GM19397 (cell line): ENCODE data around the gene CYB5D1.
A peak's percentile ranks its signal among the peaks of the same experiment; 100 is the strongest.

ENCODE experiments used
- ATAC-seq: cut with Tn5 transposase; IDR thresholded peaks from one replicate; pipeline ENCODE4 v1.9.1; 2021; ENCODE audit warnings: mild to moderate bottlenecking, moderate library complexity; ENCODE audit not compliant: unreplicated experiment

CYB5D1 gene

GRCh38 chr17:7883781-7884386 is 26.1 kb downstream of the CYB5D1 start:
- no peak for ATAC-seq

DNA sequence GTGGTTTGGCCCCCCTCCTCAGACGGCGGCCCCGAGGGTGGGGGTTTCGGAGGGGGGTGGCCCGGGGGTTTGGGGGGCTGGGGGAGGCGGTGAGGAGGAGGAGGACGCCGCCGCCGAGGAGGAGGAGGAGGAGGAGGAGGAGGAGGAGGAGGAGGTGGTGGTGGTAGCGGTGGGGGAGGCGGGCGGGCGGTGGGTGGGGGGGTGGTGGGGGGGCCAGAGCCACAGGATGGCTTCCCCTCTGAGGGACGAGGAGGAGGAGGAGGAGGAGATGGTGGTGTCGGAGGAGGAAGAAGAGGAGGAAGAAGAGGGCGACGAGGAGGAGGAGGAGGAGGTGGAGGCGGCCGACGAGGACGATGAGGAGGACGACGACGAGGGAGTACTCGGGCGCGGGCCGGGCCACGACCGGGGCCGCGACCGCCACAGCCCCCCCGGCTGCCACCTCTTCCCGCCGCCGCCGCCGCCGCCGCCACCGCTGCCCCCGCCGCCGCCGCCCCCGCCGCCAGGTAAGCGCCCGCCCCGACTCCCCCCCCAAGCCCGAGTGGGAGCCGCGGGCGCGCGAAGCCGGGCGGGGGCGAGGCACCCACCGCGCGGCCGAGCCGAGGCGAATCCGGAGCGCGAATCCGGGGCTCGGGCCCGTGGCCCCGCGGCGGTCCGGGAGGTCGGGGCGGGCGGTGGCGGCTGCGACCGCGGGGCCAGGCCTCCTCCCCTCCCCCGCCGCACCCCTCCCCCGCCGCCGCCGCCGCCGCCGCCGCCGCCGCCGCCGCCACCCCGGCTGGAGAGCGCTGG is 27.0 kb downstream of the CYB5D1 start:
- peak; percentile 6 for ATAC-seq

DNA sequence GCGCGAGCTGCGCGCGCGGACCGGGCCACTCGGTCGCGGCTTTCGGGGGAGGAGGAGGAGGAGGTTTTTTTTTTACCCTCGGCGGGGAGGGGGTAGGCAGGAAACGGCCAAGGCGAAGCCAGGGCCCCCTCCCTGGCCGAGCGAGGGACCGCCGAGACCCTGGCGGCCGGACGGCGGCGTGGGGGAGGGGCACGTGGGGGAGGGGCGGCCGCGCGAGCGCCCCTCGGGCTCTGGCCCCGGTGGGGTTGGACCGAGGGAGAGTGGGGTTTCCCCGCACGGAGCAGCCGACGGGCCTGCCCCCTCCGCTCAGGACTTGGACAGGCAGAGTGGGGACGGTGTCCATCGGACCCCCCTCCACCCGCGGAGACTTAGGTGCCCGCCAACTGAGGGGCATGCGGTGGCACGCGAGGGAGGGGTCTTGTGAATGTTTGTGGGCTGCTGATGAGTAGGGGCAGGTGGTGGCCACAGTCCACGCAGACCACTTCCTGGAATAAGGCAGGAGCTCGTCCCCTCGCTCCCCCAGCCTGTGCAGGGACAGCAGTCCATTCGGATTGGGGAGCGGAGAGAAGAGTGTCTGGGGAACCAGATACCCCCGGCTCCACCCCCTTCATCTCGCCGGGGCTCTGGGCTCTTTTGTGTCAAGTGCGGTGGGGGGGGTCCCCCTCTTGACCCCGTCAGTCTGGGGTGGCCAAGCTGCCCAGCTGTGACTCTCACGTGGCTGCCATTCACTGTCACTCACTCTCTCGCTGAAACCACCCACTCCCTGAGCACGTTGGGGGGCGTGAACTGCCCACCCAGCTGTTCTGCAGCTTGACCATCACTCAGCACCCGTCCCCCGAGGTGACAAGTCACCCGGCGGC is 27.8 kb downstream of the CYB5D1 start:
- ATAC-seq, result peak; percentile 31

DNA sequence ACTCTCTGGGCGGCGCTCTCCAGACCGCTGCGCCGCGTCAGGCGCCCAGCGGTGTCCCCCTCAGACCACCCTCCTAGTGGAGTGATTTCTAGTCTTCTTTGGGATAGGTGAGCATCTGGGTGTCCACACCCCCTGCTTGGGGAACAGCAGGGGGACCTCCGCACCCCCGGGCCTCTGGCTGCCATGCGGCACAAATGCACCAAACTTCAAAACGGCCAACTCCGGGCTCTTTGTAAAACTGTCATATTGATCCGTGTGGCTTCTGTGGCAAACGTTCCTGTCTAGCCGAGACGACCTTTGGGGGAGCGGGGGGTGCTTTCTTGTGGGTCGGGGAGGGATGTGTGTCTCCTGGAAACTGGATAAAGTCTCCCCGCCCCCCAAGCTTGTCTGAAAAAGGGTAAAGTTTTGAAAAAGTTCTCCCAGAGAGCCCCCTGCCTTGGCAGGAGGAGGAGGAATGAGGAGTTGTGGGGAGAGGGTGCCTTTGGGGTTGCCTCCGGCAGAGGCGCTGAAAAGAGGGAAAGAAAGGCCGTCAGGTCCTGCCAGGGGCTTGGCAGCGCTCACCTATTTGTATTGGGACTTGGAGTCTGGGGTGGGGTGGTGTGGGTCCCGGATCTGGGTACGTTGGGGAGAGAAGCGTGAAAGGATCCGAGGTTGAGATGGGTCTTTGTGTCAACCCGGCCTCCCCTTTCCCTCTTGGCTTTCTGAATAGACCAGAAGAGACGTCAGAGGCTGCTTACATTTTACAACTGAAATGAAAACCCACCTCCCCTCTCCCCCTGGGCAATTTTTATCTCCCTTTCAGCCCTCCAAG is 28.6 kb downstream of the CYB5D1 start:
- ATAC-seq, result no peak

GRCh38 chr17:7887038-7887481 is 29.3 kb downstream of the CYB5D1 start:
- no peak for ATAC-seq

GRCh38 chr17:7887482-7888183 is 29.8 kb downstream of the CYB5D1 start:
- ATAC-seq, result peak; percentile 45

DNA sequence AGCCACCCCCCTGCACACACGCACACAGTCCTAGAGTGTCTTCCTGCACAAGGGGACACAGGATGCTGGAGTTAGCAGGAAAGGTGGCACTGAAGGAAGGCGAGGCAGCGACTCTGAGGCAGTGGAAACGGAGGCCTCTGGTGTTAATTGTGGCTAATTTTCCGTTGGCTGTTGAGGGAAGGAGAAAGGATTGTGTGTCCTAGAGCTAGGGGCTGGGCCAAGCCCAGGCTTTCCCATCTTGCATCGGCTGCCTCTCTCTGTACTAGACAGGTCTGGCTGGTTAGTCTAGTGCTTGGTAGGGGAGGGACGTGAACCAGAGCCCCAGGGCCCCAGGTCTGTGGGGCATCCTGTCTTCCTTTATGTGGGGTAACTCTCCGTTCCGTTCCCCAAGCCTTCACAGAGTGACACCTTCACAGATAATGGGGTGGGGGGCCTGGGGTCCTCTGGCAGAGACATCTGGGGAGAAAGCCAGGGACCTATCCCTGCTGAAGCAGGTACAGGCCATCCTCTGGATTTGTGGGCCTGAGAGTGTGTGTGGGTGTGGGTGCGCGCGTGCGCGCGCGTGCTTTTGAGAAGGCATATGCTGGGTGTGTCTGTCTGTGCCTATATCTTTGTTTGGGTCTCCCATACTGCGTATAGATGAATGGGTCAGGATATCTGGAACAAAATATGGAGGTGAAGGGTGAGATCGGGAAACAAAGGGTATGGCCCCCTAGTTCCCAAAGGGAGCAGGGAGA is 30.5 kb downstream of the CYB5D1 start, which contains the start of gene CHD3:
TSS of gene CHD3 (plus strand) at position 606 of the 737 bp plus-strand sequence. CDS start 212 bp downstream, outside the sequence.
- ATAC-seq, result no peak

DNA sequence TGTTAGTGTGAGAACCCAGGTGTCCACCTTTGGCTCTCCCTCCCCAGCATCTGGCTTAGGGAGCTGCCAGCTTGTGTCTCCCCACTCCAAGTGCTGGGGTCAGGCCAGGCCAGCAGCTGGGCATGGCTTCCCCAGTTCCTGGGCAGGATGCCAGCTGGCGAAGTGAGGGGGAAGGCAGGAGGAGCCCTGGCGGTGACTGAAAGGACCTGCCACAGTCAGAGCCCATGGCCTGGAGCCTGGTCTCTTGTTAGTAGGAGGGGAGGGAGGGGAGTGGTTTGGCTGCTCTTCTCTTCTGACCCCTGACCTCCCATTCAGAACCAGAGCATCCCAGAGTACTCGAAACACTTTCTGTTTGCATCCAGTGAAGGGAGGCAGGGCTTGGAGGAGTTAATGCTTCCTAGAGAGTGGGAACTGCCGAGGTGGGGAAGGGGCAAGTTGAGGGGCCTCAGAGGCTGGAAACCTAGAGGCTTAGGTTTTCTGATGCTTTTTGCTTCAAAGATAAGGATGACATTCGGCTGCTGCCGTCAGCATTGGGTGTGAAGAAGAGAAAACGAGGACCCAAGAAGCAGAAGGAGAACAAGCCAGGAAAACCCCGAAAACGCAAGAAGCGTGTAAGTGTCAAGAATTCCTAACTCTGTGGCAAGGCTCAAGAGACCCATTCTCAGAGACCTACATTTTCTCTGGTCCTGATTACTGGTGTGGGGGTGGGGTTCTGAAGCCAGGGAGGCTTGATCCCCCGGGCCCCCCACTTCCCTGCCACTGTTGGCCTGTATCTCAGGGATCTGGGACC is 31.6 kb downstream of the CYB5D1 start:
- no peak for ATAC-seq

- no peak for ATAC-seq
Measured at GRCh38 chr17:7893187-7893880, 35.5 kb downstream of the CYB5D1 start.

- ATAC-seq, result no peak
Measured at GRCh38 chr17:7894226-7894625, 36.4 kb downstream of the CYB5D1 start.

- no peak for ATAC-seq
Measured at GRCh38 chr17:7894866-7895265, 37.1 kb downstream of the CYB5D1 start.

DNA sequence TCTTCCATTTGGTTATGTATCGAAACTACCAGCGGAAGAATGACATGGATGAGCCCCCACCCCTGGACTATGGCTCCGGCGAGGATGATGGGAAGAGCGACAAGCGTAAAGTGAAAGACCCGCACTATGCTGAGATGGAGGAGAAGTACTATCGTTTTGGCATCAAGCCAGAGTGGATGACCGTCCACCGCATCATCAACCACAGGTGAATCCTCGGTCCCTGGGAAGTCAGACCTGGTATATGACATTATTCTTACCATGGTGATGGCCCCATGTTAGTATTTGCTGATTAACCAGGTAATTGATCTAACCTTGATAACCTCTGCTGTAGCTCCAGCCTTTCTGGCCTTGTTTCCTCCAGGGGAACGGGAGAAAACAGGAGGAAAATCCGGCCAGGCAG is 39.3 kb downstream of the CYB5D1 start:
- no peak for ATAC-seq

- no peak for ATAC-seq
Measured at GRCh38 chr17:7897773-7898172, 40.0 kb downstream of the CYB5D1 start.

DNA sequence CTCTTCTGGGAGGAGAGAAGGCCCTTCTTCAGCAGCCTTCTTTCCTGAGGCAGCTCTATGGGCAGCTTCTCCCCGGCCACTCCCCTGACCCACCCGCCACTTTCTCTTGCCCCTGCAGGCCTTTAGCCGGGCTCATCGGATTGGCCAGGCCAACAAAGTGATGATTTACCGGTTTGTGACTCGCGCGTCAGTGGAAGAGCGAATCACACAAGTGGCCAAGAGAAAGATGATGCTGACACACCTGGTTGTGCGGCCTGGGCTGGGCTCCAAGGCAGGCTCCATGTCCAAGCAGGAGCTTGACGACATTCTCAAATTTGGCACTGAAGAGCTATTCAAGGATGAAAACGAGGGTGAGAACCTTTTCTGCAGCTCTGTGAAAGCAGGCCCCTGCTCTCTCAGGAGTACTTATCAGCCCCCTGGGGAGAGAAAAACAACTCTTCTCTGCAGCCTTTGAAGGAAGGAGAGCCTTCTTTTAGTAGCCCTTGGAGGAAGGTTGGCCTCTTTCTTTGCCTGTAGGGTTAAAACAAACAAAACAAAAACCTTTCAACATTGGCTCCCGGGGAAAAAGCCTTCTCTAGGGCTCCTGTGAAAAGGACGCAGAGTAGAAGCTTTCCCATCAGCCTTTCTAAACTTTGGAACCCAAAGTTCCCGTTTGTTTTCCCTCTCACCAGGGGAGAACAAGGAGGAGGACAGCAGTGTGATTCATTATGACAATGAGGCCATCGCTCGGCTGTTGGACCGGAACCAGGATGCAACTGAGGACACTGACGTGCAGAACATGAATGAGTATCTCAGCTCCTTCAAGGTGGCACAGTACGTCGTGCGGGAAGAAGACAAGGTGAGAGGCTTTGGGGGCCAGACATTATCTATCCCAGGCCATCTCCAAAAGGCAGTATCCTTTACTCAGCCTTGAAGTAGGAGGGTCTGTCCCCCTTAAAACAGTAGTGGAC is 45.6 kb downstream of the CYB5D1 start:
- ATAC-seq, result no peak

DNA sequence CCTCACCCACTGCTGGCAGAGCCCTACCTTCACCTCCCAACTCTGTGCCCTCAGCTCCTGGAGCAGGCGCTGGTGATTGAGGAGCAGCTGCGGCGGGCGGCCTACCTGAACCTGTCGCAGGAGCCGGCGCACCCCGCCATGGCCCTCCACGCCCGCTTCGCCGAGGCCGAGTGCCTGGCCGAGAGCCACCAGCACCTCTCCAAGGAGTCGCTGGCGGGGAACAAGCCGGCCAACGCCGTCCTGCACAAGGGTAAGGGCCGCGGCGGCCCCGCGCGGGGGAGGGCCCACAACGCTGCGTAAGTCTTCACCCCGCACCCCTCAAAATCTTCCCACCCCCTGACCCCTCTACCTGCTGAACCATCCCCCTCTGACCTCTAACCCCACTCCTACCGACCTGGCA is 51.3 kb downstream of the CYB5D1 start:
- ATAC-seq, result no peak

DNA sequence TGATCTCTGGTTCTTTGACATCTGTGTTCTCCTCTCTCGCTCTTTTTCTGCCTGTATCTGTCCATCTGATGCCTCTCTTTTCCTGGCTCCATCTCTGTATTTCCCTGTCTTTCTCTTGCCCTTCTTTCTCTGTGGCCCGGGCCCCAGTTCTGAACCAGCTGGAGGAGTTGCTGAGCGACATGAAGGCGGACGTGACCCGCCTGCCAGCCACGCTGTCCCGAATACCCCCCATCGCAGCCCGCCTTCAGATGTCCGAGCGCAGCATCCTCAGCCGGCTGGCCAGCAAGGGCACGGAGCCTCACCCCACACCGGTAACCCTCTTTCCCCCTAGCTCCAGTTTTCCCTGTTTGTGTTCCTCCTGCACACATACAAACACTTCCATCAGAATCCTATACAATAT is 52.5 kb downstream of the CYB5D1 start:
- ATAC-seq, result no peak

DNA sequence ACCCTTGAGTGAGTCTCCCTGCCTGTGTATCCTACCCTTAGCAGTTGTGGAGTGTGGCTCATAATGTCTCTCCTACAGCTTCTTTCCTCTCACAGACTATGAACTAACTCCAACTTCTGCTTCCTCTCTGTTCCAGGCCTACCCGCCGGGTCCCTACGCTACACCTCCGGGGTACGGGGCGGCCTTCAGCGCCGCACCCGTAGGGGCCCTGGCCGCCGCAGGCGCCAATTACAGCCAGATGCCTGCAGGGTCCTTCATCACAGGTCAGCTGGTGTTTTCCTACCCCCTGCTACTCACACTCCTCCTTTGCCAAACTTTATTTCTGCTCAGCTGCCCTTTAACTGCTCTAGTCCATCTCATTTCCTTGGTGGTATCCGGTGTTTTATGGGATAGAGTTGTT is 52.9 kb downstream of the CYB5D1 start:
- no peak for ATAC-seq
